Aorta (tissue), 5 donors: Measurements from ENCODE around the gene SLC16A2. TPM values are rescaled to one million over a fixed set of nuclear protein-coding genes. Genes with fewer than 3 reads are reported as not detected.
"Not testable (repeated sequence)": the region's sequence is repeated elsewhere in the genome, so short reads cannot be mapped to it uniquely, and the experiment has no call there.

Experiments
- ATAC-seq: fragments of 200-7000 bp; cut with Tn5 transposase; one replicate; pipeline ENCODE4 v1.9.1; 2022; ENCODE audit warnings: moderate library complexity; ENCODE audit not compliant: low FRiP score
- DNase-seq, 2 donors: peaks; one replicate each; pipeline ENCODE4 v3.0.0-alpha.2; 2020
- H3K27ac ChIP-seq, 2 donors: one replicate each; pipeline ENCODE4 v1.5.1; 2013; ENCODE audit warnings: low read length in 2 of 2, mild to moderate bottlenecking in 2 of 2, moderate library complexity in 2 of 2, control low read depth in 1 of 2, inconsistent platforms in 1 of 2, low read depth in 1 of 2
- H3K27me3 ChIP-seq, 2 donors: one replicate each; pipeline ENCODE4 v1.6.1; 2013; ENCODE audit warnings: control low read depth in 1 of 2, low read length in 1 of 2, mild to moderate bottlenecking in 1 of 2, moderate library complexity in 1 of 2; ENCODE audit not compliant: insufficient read depth in 2 of 2, control insufficient read depth in 1 of 2
- H3K36me3 ChIP-seq, 2 donors: one replicate each; pipeline ENCODE4 v1.6.1; 2013; ENCODE audit warnings: control low read depth in 1 of 2, low read length in 1 of 2, mild to moderate bottlenecking in 1 of 2; ENCODE audit not compliant: insufficient read depth in 2 of 2, control insufficient read depth in 1 of 2
- H3K4me1 ChIP-seq, 2 donors: one replicate each; pipeline ENCODE4 v1.6.1; 2013; ENCODE audit warnings: low read length in 2 of 2, control low read depth in 1 of 2, mild to moderate bottlenecking in 1 of 2, moderate library complexity in 1 of 2; ENCODE audit not compliant: insufficient read depth in 2 of 2, control insufficient read depth in 1 of 2
- H3K4me3 ChIP-seq, 2 donors: one replicate each; pipeline ENCODE4 v1.5.1; 2013; ENCODE audit warnings: low read length in 2 of 2, control low read depth in 1 of 2, mild to moderate bottlenecking in 1 of 2
- H3K9me3 ChIP-seq: one replicate; pipeline ENCODE4 v1.6.1; 2013; ENCODE audit warnings: mild to moderate bottlenecking, low read length; ENCODE audit not compliant: control insufficient read depth
- WGBS, 2 donors: extraction: QIAGEN DNeasy Blood & Tissue Kit; methylation state at CpG; one replicate each; pipeline ENCODE4 v1.1.7; 2013; 5-methylcytosine and 5-hydroxymethylcytosine counted together
- intact Hi-C, 2 donors: fragments of 100-400 bp; cut with DNase I; formaldehyde crosslinking; loops; one replicate each; pipeline versions ENCODE4 v1.14.2 to v1.15.0; 2022
- polyA plus RNA-seq, 2 donors: library from polyadenylated mRNA; stranded (reverse); fragments of 200-250 nt; gene quantifications; one replicate each; pipeline ENCODE4 v1.2.3, GENCODE V29; 2013
- total RNA-seq, 2 donors: library from RNA; stranded (reverse); fragmentation: NEBNext Ultra II Directional; extraction: Animal tissue kit (Norgen Biotek cat#: 25700); gene quantifications; one replicate each; pipeline ENCODE4 v1.2.1, GENCODE V29; 2021
- donor health status: healthy with polysubstance abuse.
- donor health status: Bipolar disorder and iron deficiency.
- donor health status: DM: no; HTN: no; CAD: no.
- donor health status: DM: no; HTN: no; CAD: no.
- donor health status: DM: yes; HTN: yes; CAD: no.

The SLC16A2 gene
- total and polyA plus RNA-seq, 4 donors: 1.6 to 30.6 (median 10.1) TPM

DNA sequence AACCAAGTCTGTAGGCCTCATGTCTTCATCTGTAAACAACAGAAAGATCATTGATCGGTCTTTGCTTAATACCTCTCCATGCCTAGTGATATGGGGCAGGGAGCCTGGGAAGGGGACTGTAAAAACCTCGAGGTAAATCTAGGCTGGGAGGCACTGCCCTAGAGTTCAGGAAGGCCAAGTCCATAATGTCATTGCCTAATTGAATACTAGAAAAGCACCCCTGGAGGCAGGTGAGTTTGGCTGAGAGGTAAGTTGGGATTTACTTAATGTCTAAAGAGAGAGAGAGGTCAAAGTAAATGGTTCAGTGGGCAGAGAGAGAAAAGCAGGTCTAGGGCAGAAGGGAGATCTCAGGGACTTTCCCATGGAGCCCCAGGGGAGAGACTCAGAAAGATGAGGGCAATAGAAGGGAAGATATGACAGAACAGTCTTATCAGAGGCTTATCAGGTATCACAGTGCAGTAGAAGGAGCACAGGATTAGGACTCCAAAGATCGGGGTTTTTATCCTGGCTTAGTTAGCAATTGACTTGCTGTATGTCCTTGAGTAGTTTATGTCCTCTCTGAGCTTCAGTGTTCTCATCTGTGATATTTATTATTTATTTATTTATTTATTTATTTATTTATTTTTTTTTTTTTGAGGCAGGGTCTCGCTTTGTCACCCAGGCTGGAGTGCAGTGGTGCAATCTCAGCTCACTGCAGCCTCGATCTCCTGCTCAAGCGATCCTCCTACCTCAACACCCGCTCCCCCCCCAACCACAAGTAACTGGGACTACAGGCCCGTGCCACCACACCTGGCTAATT, 85.2 kb downstream of the SLC16A2 start:
- intact Hi-C loops: no loop called here
- no peaks in the 10 kb centered on the region for H3K36me3 ChIP-seq
- H3K27me3 ChIP-seq: no peaks in the 10 kb centered on the region
- H3K9me3 ChIP-seq: no peaks in the 10 kb centered on the region
- H3K27ac ChIP-seq: no peak overlapping the region
- WGBS, 2 donors: 87 to 97% methylated on average over 8 of the region's 8 CpGs
- ATAC-seq: no peak
- no peaks in the 10 kb centered on the region for H3K4me1 ChIP-seq
- DNase-seq: no peak
- no peak overlapping the region for H3K4me3 ChIP-seq

- Histone ChIP-seq H3K27me3 (no peaks in the 10 kb centered on the region), H3K27ac (no peak overlapping the region), H3K4me3 (no peak overlapping the region), H3K4me1 (no peaks in the 10 kb centered on the region), H3K36me3 (no peaks in the 10 kb centered on the region), H3K9me3 (no peaks in the 10 kb centered on the region)
- intact Hi-C loops: no loop called here
- ATAC-seq: no peak
- 87 to 99% methylated on average over 4 of the region's 4 CpGs for WGBS, 2 donors
- DNase-seq: no peak
These were observed 85.9 kb downstream of the SLC16A2 start for GRCh38 chrX:74507191-74507590.

DNA sequence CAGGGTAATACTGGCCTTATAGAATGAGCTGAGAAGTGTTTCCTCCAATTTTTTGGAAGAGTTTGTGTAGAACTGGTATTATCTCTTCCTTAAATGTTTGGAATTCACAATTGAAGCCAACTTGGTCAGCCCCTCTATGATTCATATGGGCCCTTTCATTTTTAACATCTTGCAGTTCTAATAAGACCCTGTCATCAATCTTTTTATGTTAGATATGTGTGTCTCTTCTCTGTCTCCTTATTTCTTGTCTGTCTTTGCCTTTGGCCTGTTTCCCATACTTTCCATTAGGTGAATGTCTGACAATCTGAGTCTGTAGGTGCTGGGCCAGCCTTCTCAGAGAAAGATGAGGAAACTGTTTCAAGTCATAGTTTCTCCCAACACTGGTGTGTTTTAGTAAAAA, 88.7 kb downstream of the SLC16A2 start:
- DNase-seq (no peak), ATAC-seq (no peak)
- Histone ChIP-seq H3K27ac (no peak overlapping the region), H3K9me3 (no peaks in the 10 kb centered on the region), H3K4me3 (no peak overlapping the region), H3K4me1 (no peaks in the 10 kb centered on the region), H3K36me3 (no peaks in the 10 kb centered on the region), H3K27me3 (no peaks in the 10 kb centered on the region)
- intact Hi-C loops: no loop called here

DNA sequence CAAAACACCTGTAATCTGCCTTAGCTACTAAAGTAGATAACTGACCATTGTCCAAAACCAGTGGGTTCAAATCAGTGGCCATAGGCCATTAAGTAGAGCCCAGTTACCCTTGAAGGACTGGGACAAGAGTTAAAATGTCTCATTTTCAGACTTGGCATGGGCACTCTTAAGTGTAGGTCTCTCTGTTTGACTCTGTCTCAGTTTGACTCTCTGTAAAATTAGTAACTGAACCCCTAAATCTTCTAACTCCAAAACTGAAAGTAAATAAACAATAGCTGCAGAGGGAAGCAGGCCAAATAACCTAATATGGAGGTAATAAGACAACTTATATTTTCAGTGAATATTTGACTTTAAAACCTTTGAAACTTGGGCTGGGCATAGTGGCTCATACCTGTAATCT, 89.1 kb downstream of the SLC16A2 start:
- Histone ChIP-seq H3K4me1 (no peaks in the 10 kb centered on the region), H3K27ac (no peak overlapping the region), H3K36me3 (no peaks in the 10 kb centered on the region), H3K27me3 (no peaks in the 10 kb centered on the region), H3K9me3 (no peaks in the 10 kb centered on the region), H3K4me3 (no peak overlapping the region)
- intact Hi-C loops: no loop called here
- ATAC-seq (no peak), DNase-seq (no peak)

DNA sequence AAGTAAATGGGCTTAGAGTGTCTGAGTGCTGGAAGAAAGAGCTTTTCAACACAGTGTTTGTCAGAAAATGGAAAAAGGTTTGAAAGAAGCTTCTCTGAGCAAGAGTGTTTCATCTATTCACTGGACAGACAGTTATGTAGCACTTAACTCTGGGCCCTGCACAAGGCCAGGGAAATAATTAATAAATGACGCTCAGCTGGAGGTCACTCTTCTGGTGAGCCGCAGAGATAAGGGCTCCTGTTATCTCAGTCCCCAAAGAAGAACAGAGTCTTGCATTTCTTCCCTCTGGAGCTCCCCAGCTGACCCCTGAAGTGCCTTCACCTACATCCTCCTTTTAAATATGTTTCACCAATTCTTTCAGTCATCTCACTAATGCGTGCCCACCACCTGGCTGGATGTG, 90.4 kb downstream of the SLC16A2 start:
- no peaks in the 10 kb centered on the region for H3K4me1 ChIP-seq
- DNase-seq (no peak), ATAC-seq (no peak)
- H3K27me3 ChIP-seq: no peaks in the 10 kb centered on the region
- no peak overlapping the region for H3K27ac ChIP-seq
- intact Hi-C loops: no loop called here
- H3K9me3 ChIP-seq: no peaks in the 10 kb centered on the region
- no peaks in the 10 kb centered on the region for H3K36me3 ChIP-seq
- 82 to 98% methylated on average over 3 of the region's 3 CpGs for WGBS, 2 donors
- H3K4me3 ChIP-seq: no peak overlapping the region

DNA sequence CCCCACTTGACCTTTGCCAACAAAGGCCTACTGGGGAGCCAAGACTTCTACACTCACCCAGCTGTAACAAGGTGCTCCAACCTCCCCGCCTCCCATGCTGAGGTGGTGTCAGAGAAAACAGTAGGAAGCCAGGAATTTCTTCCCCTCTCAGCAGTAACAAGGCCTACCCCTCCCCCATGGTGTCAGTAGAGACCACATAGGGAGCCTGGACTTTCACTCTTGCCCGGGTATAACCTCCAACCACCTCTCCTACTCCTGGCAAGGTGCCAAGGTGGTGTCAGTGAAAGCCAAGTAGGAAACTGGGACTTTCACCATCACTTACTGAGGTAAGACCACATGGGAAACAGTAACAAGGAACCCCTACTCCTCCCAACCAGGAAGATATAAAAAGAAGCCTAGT, 93.1 kb downstream of the SLC16A2 start:
- Histone ChIP-seq H3K27ac (no peak overlapping the region), H3K9me3 (no peaks in the 10 kb centered on the region), H3K4me1 (no peaks in the 10 kb centered on the region), H3K4me3 (no peak overlapping the region), H3K27me3 (no peaks in the 10 kb centered on the region), H3K36me3 (no peaks in the 10 kb centered on the region)
- intact Hi-C loops: no loop called here
- no peak for DNase-seq
- WGBS, 2 donors: 39 to 40% methylated on average over 2 of the region's 2 CpGs
- ATAC-seq: no peak

DNA sequence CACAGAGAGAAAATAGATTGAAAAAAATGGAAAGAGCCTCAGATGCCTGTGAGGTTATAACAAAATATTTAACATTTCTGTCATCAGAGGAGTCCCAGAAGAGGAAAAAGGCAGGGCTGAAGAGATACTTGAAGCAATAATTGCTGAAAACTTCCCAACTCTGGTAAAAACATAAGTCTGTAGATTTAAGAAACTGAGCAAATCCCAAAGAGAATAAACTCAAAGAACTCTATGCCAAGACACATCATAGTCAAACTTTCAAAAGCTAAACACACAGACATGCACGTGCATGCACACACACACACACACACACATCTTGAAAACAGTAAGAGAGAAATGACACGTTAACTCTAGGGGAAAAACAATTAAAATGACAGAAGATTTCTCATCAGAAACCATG, 94.1 kb downstream of the SLC16A2 start:
- no peak overlapping the region for H3K4me3 ChIP-seq
- H3K4me1 ChIP-seq: no peaks in the 10 kb centered on the region
- no peak overlapping the region for H3K27ac ChIP-seq
- no peaks in the 10 kb centered on the region for H3K36me3 ChIP-seq
- H3K9me3 ChIP-seq: no peaks in the 10 kb centered on the region
- H3K27me3 ChIP-seq: no peaks in the 10 kb centered on the region
- 30 to 51% methylated on average over 2 of the region's 2 CpGs for WGBS, 2 donors
- DNase-seq (no peak), ATAC-seq (no peak)
- intact Hi-C loops: no loop called here

DNA sequence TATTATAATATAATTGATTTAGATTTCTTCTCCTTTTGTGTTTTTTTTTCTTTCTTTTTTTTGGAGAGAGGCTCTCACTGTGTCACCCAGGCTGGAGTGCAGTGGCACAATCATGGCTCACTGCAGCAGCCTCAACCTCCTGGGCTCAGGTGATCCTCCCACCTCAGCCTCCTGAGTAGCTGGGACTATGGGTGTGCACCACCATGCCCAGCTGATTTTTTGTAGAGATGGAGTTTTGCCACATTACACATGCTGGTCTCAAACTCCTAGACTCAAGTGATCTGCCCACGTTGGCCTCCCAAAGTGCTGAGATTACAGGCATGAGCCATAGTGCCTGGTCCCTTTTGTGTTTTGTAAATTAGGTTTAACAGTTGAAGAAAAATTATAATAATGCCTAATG, 94.7 kb downstream of the SLC16A2 start:
- H3K4me3 ChIP-seq, H3K9me3 ChIP-seq, DNase-seq, intact Hi-C loops, H3K4me1 ChIP-seq, ATAC-seq, H3K27me3 ChIP-seq, H3K27ac ChIP-seq, H3K36me3 ChIP-seq: not testable (repeated sequence)
- WGBS, 2 donors: 54 to 95% methylated on average over 1 of the region's 1 CpG

DNA sequence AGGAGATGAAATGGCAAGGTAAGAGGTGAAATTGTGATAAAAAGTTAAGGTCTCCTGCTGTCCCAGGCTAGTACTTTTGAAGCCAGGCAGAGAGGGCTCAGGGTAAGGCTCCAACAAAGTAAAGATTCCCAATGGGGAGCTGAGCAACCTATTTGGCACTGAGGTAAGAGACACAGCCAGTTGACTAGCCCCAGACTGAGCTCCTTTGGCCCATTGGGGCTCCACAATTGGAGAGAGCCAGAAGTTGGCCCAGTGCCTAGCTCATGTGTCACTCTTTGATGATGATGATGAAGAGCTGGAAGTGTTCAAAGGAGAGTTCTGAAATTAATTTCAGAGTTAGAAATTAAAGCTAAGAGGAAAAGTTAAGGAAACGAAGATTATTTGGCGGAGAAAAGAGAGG, 98.6 kb downstream of the SLC16A2 start:
- no peaks in the 10 kb centered on the region for H3K36me3 ChIP-seq
- H3K27ac ChIP-seq: no peak overlapping the region
- H3K9me3 ChIP-seq: no peaks in the 10 kb centered on the region
- 91 to 92% methylated on average over 2 of the region's 2 CpGs for WGBS, 2 donors
- peak in 1 of 2 donors; percentile 58 for DNase-seq
- H3K27me3 ChIP-seq: no peaks in the 10 kb centered on the region
- intact Hi-C loops: no loop called here
- H3K4me3 ChIP-seq: no peak overlapping the region
- H3K4me1 ChIP-seq: no peaks in the 10 kb centered on the region
- no peak for ATAC-seq
